GM19468 (cell line): ENCODE measurements around the gene MLPH.

Experiments used
- ATAC-seq: cut with Tn5 transposase; IDR thresholded peaks from one replicate; pipeline ENCODE4 v1.9.1; 2021; ENCODE audit warnings: mild to moderate bottlenecking, moderate library complexity, moderate number of reproducible peaks; ENCODE audit not compliant: unreplicated experiment; ENCODE audit errors: extremely low read depth

MLPH gene

DNA sequence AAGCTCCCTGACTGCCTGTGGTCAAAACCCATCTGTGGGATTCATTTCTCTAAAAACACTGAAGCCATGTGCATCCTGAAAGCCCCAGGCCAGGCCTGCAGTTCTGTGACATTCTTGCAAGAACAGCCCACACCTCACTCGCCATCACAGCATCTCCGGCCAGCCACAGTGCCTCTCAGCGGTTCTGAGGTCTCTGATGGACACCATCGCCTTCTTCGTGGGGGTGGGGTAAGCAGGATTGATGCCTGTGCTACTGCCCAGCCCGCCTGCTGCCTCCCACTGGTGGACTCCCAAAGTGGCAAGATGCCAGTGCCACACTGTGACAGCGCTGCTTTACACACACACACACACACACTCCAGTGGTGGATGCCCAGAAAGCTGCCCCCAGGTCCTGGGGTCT, 74.2 kb downstream of the MLPH start:
- ATAC-seq, result no peak

DNA sequence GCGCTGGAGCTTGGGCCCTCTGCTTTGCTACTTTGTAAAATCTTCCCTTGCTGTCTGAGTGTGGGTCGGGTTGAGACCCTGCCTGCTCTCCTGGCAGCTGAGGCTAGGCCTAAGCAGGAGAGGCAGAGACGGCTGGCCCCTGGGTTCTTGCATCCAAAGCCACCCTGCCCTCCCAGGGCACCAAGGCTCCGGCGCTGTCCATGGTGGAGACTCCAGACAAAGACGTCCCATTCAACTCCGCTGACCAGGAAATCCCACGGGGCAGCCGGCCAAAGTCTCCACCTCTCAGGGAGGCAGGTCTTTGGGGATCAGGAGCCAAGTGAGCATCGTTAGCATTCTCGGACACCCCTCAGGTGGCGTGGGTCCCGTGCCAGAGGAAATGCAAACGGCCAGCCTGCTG, 76.8 kb downstream of the MLPH start:
- ATAC-seq, result no peak

DNA sequence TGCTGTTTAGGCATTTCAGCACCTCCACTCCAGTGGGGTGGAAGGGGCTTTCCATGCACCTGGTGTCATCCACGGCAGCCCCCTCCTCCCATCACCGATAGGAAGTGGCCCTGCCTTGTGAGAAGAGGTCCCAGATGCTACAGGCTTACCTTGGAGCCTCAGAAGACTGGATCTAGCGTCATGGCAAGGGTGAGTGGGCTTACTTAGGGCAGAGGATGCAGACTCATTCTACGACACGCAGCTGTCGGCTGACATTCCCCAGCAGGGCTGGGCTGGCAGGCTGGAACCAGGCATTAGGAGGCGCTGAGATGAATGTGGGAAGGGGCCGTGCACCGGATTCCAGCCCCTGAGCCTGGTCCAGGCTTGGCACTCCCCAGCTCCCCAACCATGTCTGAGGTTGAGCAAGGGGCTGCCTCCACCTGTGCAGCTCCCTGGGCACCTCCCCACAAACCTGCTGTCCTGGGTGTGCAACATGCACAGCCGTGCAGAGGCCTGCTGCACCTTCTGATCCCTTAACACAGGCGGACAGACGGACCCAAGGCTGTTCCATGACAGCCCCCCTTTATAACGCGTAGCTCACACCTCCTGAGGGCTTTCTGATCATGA, 77.6 kb downstream of the MLPH start:
- no peak for ATAC-seq

DNA sequence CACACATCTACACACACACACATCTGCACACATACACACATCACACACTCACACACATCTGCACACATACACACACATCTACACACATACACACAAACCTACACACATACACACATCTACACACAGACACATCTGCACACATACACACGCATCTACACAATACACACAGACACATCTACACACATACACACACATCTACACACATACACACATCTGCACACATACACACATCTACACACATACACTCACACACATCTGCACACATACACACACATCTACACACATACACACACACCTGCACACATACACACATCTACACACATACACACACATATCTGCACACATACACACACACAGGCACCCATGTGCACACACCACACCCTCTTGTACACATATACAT, 78.9 kb downstream of the MLPH start:
- no peak for ATAC-seq

DNA sequence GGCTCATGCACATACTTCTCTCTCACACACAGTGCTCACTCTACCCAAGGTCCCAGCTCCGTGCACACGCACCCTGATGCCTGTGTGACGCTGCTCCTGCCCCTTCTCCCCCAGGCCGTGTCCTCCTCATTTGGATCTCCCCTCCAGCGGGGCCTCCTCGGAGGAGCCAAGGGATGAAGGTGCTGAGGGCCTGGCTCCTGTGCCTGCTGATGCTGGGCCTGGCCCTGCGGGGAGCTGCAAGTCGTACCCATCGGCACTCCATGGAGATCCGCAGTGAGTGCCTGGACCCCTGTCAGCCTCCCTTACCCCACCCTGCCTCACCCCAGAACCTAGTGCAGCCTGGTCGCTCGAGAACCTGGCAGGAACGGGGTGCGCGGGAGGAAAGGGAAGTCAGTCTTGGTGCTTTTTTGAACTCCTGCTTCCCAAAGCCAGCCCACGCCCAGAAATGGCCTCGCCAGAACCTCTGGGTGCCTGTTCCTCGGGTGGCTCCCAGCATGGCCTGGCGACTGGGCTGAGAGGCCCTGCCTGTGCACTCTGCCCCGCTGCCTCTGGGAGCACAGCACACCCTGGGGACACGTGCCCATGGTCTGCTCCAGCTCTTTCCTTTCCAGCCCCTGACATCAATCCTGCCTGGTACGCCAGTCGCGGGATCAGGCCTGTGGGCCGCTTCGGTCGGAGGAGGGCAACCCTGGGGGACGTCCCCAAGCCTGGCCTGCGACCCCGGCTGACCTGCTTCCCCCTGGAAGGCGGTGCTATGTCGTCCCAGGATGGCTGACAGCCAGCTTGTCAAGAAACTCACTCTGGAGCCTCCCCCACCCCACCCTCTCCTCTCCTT, 79.6 kb downstream of the MLPH start, which contains the start of gene PRLH:
Gene PRLH, plus strand, starts transcription at position 174 of the 835 bp plus-strand sequence. Its CDS starts 0 bp downstream, at position 174.
- ATAC-seq, result no peak

DNA sequence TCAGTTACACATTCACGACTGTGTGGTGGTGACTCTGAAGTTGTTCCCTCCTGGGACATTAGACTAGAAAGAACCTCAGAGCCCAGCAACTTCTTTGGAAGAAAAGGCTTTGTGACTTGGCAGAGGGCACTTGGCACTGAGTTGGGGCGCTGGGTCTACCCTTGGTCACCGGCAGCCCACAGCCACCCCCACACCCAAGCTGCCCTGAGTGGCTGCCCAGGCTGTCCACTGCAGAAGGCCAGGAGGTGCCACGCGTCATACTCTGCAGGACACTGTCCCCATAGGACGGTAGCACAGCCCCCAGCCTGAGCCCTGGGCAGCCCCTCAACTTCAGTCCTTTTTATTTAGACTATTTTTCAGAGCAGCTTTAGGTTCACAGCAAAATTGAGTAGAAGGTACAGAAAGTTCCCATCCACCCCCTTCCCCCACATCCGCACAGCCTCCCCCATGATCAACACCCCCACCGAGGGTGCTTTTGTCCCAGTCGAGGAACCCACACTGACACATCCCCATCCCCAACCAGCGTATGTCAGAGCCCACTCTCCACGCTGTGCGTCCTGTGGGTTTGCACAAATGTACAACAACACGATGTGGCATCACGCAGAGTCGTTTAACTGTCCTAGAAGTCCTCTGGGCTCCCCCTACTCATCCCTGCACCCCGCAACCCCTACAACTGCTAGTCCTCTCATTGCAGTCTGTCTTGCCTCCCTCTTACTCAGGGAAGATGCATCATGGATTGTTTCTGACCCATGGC, 80.4 kb downstream of the MLPH start:
- no peak for ATAC-seq

DNA sequence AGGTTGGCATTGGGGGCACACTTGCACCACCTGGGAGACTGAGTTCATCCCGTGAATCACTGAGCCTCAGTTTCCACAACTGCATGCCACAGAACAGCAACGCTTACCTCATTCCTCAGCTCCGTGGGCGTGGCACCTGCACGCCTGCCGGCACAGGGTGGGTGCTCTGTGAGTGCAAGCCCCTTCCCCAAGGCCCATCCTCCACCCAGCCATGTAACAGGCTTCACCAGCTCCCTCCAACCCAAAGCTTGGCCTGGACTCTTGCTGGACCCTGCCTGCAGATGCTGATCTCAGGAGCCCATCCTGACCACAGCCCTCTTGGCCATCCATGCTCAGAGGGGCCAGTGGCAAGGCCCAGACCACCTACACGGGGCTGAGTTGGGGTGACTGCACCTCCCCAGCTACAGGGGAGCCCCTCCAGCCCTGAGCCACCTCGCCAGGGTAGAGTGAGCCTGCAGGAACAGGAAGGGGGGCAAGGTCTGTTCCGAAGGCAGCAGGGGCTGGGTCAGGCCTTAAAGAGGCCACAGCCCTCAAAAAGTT, 81.1 kb downstream of the MLPH start:
- ATAC-seq, result no peak

DNA sequence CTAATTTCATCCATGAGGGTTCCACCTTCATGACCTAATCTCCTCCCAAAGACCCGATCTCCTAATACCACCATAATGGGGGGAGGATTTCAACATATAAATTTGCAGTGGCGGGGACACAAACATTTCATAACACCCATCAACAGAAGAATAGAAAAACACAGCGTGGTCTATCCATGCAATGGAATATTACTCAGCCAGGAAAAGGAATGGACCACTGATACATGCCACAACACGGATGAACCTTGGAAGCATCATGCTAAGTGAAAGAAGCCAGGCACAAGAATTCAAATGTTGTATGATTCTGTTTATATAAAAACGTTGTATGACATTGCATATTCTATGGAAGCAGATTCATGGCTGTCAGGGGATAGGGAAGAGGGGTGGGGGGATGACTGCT, 82.0 kb downstream of the MLPH start:
- ATAC-seq, result no peak

DNA sequence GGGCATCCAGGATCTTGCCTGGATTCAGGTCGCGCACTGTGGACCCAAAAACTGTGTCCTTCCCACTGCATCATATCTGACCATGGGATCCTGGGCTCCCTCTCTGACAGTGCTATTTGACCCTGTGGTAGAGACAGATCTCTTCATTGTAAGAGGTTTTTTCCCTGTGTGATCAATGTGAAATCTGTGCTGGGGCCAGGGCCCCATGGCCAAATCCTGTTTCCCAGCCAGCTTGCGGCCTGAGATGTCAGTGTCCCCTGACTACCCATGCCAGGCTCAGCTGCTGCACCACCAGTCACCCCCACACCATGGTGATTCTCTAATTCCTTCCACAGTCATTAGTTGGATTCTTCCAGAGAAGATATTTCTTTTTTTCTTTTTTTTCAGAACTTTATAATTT, 82.8 kb downstream of the MLPH start:
- no peak for ATAC-seq

DNA sequence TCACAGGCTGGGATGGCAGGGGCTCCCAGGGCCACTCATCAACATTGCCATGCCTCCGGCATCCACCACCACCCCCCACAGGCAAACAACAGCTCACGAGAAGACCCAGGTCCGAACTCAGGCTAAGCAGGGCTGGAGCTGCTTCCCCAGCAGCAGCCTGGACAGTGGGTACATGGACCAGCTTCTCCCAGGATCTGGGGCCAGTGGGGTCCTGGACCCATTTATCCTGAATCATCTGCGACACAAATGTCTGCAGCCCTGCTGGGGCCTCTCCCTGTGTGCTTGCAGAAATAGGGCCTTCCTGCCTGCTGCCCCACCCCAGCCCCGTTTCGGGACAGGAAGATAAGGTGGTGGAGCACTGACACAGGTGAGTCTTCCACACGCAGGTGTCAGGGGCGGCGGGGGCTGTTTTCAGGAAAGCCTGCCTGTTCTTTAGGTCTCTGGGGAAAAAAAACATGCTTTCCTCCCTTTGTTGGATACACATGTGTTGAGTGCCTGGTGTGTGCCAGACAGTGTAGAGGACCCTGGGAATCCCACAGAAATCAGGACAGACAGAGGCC, 83.8 kb downstream of the MLPH start:
- no peak for ATAC-seq

DNA sequence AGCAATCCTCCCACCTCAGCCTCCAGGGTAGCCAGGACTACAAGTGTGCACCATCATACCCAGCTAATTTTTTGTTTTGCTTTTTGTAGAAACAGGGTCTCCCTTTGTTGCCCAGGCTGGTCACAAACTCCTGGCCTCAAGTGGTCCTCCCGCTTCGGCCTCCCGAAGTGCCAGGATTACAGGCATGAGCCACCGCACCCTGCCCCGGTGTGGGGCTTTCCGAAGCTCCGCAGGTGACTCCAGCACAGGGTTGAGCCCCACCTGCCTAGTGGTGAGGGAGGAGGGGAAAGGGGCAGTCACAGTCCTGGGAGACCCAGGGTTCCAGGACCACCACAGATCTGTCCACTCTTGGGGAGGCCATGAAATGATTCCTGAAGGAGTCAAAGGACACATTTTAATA, 84.5 kb downstream of the MLPH start:
- no peak for ATAC-seq

DNA sequence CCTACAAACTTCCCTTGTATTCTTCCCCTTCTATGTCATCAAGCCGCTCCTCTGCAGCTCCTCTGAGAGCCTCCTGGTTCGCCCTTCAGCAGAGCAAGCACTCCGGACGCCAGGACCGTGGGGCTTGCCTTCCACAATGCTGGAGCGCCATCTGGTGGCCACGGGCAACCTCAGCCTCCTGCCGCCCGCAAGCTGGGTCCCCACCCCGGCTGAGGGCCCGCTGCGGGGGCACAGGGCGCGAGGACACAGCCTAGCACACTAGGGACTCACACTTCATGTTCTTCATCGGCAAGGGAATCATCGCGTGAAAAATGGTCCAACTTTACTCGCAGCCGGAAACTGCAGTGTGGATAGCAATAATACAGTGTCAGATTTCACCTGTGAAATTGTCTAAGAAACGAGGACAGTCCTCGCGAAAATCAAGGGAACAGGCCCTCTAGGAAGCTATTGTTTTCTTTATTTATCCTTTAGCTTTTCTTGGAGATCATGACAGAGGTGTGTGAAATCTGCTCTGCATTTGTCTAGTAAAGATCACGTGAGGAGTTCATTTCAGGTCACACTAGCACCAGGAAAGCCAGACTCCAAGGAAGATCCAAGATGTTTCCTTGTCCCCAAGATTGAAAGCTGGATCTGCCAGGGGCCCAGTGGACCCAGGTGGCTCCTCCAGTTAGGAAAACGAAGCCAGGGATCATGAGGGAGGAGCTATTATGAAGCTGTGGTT, 85.1 kb downstream of the MLPH start:
- no peak for ATAC-seq

DNA sequence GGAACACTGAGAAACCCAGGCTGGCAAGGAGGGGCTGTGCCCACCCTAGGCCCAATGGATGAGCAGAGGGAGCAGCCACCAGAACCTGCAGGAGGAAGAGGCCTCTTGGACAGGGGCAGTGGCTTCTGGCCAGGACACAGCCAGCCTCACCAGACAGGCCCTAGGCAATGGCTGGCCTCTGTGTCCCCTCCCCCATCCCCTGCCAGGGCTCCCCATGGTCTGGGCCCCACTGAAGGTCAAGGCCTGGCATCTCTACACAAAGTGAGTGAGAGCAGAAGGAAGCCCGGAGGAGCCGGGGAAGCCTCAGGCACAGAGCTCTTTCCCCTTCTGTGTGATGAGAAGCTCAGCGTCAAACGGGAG, 85.7 kb downstream of the MLPH start:
- no peak for ATAC-seq

DNA sequence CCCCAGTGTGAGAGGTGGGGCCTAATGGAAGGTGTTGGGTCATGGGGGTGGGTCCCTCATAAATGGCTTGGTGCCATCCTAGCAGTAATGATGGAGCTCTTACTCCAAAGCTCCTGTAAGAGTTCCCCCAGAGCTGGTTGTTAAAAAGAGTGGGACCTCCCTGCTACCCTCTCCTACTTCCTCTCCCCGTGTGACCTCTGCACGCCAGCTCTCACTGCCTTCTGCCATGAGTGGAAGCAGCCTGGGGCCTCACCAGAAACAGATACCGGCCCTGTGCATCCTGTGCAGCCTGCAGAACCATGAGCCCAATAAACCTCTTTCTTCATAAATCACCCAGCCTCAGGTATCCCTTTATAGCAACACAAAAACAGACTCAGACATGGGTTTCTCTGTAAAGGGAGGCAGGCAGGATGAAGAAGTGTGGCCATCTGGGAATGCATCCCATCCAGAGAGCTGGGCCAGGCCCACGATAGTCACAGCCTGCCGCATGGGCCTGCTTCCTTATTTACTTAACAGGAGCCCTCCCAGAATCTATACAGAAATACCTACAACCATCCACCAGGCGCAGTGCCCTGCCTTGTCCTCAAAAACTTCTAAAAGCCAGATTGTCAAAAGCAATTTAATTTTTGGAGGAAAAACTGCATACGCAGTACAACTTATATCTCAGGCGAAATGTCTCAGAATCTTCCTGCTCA, 86.8 kb downstream of the MLPH start:
- no peak for ATAC-seq

DNA sequence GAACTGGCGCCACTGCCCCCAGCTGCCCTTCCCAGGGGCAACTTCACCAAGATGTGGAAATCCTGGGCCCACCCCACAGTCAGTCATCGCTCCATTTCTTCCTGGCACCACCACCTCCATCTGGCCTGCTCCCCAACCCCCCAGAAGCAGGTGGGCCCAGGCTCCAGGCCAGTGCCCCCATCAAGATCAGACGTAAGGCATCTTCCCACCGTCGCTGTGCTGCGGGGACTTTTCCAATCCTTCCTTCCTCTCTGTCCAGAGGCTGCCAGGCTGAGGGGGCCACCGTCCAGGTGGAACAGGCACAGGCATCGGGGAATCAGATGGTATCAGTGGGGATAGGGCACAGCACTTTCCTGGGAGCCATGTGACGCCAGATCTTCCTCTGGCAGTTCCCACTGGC, 87.4 kb downstream of the MLPH start:
- no peak for ATAC-seq

DNA sequence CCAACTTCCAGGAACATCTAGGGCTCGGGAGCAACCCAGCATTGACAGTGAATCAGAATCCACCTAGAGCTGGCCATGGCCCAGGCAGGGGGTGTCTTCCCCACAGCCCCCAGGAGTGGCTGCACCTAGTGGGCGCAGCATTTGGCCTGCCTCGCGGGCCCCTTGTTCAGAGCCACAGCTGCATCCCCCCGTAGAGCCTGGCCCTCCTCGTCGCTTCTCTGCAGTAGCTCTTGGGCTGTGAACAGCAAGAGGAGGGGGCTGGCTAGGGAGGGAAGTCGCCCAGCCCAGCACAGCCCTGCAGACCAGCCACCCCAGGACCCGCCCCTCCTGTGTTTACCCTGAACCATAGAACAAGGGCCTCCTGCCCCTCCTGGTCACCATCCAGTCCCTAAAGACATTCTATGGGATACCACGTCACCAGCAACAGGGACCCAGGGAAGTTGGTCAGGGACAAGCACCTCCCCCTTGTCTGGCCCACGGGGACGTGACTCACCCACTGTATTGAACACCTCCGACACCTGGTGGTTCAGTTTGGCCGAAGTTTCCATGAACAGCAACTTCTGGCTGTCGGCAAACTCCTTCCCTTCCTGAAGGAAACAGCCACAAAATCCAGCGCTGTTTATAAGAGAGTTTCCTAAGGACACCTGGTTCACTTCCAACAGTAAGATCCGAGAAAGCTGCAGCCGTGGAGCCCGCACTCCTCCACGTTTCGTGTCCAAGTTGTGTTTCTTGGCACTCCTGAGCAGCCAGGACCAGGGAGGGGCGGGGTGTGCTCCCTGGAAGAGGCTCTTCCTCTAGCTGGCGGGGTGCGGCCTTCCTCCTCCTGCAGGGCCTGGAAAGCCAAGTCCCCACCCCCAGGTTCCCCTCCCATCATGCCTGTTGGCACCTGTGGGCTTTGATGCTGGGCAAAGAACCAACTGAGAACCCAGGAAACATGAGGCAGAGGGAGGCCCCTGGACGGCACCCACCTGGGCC, 88.1 kb downstream of the MLPH start:
- ATAC-seq, result no peak

DNA sequence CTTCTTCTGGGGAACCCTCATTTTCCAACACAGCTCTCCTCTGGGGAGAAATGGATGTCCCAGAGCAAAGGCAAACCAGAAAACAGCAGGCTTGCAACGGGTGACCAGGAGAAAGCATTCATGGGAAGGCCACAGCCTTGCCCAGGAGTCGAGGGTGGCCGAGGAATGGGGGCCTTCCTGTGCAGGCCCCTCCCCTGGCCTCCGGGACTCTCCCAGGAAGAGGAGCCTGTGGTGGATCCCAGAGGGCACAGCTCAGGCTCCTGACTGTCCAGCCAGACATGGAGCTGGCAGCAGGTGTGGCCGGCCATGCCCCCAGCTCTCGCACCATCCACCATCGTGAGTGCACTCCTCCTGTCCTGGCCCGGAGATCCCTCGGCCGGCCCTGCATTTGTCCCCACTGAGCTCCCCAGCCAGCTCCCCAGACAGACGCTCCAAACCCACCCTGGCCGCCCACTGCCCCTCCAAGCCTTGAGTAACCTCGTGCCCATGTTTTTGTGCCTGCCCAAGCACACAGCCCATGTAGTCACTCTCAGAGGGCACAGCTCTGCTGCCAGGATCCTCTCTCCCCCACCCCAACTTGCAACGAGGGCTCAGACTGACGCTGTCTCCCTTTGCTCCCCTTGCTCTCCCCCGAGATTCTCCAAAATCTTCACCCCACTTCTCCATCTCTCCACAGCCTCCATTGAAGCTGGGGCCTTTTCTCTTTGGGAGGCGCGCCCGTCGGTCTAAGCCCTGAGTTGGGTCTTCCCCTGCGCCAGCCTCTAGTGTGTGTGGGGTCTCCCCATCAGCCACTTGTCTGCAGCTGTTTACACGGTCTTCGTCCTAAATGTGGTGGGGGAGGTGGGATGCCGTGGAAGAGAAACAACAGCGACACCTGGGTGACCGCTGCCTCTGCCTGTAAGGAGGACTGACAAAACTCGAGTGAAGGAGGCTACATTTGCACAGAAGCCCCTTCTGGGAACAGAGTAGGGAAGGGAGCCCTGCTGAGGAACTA, 89.1 kb downstream of the MLPH start:
- ATAC-seq, result no peak
